A204.1 (cell line): ENCODE measurements around the gene ARNT2.

Source experiments
- FAIRE-seq: peaks from 2 replicates; lab custom pipeline; 2012; peaks lifted over from hg19 to GRCh38; lab: Jason Lieb, UNC

ARNT2 gene

DNA sequence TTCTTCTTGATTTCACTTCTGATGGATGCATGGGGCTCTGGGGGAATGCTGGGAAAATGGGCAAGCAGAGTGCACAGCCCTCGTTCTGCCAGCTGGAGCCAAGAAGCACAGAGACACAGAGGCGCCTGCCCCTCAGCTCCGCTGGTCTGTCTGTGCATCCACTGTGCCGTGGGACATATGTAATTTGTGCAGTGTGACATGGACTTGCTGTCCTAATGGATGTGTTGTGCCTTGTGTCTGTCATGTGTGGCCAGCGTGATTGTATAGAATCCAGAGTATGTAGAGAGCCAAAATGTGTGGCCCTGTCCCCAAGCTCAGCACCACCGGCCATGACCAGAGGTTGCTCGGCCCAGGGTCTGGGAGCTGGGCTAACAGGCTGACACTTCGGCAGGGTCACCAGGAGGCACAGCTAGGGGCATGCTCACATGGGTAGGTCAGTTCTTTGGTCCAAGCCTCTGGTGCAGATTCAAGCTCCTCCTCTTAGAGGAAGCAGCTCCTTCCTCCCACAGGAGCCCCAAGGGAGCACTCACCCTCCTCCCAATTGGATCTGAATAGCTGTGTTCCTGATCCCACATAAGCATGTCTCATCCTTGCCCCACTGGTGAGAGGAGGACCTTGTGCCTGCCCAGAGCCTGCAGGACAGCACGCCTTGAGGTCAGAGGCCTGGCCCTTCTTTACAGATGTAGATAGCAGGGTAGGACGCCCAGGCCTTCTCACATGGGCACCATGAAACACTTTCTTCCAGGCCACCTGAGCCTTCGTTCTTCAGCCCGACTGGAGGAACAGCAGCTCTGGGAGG lies 190.1 kb downstream of the ARNT2 start:
- no peak for FAIRE-seq

- no peak for FAIRE-seq
Observed at GRCh38 chr15:80595396-80595795, 191.2 kb downstream of the ARNT2 start.

DNA sequence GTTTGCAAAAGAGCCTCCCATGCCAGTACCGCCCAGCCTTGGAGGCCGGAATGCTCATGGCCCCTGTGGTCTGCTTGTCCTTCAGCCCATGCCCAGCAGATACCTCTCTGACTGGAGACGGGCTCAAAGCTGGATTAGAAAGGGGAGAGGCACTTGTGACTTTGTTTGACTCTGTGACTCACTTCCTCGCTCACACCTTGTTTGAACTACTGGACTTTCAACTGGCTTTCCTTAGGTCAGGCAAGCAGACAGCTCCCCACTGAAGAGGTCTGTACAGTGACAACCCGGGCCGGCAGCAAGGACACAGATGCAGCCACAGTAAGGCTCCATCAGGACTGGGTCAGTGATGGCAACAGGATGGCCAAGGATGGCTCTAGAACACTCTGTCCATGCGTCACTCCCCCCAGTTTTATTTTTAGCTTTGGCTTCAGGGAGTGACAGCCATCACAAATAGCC lies 192.4 kb downstream of the ARNT2 start:
- no peak for FAIRE-seq

DNA sequence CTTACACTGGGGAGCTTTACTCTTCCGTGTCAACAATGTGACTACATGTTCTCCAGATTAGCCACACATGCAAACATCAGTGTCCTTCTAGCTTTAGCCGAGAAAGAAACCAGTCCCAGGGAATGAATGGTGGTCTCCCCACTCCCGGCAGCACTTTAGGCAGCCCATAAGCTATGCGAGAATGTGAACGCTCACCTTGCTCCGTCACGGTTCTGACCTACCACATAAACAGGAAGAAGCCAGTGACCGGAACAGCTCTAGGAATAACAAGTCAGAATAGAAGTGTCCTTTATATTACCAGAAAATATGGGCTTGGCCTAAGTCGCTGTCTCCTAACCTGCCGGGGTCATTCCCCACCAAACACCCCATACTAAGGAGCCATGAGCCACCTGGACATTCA lies 192.9 kb downstream of the ARNT2 start:
- FAIRE-seq, result no peak

DNA sequence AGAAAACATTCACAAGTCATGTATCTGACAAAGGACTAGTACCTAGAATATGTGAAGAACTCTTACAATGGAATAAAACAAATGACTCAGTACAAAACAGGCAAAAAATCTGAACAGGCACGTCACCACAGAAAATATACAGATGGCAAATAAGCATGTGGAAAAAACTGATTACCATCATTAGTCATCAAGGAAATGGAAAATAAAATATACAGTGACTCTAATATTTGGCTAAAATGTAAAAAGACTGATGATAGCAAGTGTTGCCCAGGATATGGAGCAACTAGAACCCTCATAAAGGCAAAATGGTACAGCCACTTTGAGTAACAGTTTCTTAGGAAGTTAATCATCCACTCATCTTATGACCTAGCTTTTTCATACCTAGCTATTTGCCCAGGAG lies 195.2 kb downstream of the ARNT2 start:
- no peak for FAIRE-seq

DNA sequence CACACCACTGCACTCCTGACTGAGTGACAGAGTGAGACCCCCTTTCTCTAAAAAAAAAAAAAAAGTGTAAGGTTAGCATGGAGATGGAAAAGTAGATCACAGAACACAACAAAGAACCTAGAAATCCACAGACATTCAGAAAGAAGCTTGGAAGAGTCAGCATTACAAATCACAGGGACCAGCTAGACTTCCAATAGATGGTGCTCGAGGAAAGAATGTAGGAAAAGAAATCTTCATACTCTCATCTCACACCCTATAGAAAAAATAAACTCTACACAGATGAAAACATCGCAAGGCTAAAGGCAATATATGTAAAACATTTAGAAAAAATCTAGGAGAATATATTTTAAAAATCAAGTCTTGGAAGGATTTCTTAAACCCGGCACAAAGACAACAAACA lies 196.4 kb downstream of the ARNT2 start:
- no peak for FAIRE-seq

DNA sequence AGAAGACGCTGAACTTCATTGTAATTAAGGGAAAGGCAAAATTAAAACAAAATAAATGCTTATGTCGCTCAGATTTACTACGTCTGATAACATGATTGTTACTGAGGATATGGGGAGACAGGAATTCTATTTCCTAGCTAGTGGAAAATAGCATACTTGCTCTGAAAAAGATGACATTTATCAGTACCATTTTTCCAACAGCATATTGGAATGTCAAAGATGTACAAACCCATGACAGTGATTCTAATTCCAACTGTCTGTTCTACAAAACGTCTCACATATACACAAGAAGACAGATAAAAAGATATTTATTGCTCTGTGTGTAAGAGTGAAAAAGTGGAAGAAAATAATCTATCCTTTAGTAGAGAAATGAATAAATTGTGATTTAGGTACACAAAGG lies 197.1 kb downstream of the ARNT2 start:
- FAIRE-seq, result no peak

GRCh38 chr15:80604583-80605575 lies 200.7 kb downstream of the ARNT2 start:
- FAIRE-seq, result no peak

DNA sequence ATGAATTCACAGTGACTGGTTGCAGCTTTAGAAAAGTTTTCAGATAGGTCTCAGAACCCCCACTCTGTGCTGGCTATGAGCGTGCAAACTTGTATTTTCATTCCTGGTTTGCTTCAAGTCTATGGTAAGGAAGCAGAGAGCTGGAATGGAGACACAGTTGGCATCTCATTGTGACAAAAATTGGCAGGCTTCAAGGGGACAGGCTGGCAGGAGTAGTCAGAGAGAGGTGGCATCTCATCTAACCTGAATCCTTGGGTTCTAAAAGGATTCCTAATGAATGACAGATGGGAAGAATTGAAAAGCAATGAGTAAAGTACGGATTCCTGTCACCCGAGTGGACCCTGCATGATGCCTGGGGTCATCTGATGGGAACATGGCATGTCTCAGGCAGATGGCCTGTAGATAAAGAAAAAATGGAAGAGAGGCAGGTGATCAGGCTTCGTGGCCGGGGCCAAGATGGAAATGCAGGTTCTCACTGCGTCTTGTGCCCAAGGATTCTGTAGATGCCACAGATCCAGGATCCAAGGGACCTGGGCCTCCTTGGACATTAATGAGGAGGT lies 201.5 kb downstream of the ARNT2 start:
- no peak for FAIRE-seq

DNA sequence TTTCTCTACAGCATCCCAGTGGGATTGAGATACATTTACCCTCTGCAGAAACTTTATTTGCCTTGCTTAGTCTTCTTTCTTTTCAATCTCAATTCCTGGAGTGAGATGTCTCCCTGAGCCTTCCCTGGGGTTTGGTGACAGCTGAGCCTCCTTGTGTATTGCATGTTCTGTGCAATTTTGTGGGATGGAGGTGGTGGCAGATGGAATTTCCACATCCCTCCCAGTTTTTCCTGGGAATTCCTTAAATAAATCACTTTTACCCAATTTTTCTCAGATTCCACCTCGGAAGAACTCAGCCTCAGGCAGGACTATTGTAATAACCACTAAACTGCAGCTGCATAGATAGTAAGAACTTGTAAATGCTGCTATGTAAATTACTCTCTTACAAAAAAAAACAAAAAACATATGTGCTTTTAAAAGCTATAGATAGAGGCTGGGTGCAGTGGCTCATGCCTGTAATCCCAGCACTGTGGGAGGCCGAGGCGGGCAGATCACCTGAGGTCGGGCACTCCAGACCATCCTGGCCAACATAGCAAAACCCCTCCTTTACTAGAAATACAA lies 202.4 kb downstream of the ARNT2 start:
- FAIRE-seq, result no peak

- FAIRE-seq, result no peak
Observed at GRCh38 chr15:80607287-80607980, 203.3 kb downstream of the ARNT2 start.

DNA sequence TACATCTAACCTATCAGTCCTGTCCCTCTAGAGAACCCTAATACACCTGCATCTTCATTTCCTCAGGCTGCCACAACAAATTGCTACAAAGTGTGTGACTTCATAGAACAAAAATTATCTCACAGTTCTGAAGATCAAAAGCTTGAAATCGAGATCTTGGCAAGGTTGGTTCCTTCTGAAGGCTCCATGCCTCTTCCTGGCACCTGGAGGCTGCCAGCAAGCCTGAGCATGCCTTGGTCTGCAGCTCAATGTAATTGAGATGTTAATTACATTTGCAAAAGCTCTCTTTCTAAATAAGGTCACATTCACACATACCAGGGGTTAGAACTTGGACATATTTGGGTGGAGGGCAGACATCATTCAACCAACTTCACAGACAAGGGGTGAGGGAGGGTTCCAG lies 204.5 kb downstream of the ARNT2 start:
- no peak for FAIRE-seq

GRCh38 chr15:80609091-80609490 lies 204.9 kb downstream of the ARNT2 start:
- no peak for FAIRE-seq

- FAIRE-seq, result no peak
Observed at GRCh38 chr15:80609512-80609946, 205.3 kb downstream of the ARNT2 start.

DNA sequence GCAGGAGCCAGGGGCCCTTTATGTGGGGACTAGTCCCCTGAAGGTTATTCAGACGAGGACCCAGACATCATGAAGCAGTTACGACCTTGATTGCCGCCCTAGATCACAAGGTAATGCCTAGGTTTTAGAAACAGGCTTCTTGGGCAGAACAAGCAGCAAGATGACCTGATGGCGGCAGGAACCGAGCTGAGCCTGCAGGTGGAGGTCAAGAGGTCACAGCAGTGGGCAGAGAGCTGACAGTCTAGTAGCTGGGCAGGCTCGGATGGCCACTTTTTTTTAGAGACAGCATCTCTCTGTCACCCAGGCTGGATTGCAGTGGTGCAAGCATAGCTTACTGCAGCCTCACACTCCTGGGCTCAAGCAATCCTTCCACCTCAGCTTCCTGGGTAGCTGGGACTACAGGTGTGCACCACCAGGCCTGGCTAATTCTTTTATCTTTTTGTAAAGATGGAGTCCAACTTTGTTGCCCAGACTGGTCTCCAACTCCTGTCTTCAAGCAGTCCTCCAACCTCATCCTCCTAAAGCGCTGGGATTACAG lies 207.4 kb downstream of the ARNT2 start:
- no peak for FAIRE-seq

- no peak for FAIRE-seq
Observed at GRCh38 chr15:80612118-80612823, 208.1 kb downstream of the ARNT2 start.

- no peak for FAIRE-seq
Observed at GRCh38 chr15:80613762-80614365, 209.7 kb downstream of the ARNT2 start.

- no peak for FAIRE-seq
Observed at GRCh38 chr15:80614711-80615360, 210.7 kb downstream of the ARNT2 start.

- FAIRE-seq, result no peak
Observed at GRCh38 chr15:80615361-80615736, 211.2 kb downstream of the ARNT2 start.
